ENCODE measurements around the gene KCNE5. TPM values are rescaled to one million over a fixed set of nuclear protein-coding genes. Genes with fewer than 3 reads are reported as not detected.
"Not testable (repeated sequence)": the region's sequence is repeated elsewhere in the genome, so short reads cannot be mapped to it uniquely, and the experiment has no call there.

The KCNE5 gene
- polyA plus RNA-seq, 1 donor from 2014 or later: 0.42 TPM

DNA sequence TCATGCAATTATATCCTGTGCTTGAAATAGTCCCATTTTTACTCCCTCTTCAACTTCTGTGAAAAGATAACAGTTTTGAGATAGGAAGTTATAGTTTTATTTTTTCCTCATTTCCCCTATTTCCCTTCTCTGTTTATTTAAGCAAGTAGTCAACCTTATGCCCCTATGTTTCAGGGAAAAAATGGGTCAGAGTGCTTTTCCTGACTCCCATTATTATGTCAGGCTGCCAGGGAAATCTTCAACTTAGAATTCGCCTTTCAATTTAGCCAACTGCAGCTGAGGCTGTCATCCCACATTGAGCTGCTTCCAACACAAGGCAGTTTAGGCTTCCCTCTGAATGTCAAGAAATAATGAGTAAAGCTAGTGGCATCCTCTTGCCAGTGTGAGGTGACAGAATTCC, 46.1 kb downstream of the KCNE5 start:
- no peaks in the 10 kb centered on the region for H3K27me3 ChIP-seq (ENCODE audit: insufficient read depth, low read depth, low read length)
- H3K9me2 ChIP-seq (ENCODE audit: insufficient read depth, low read length): no peaks in the 10 kb centered on the region
- TF ChIP-seq POLR2AphosphoS5 (IDR thresholded peaks at IDR 0.05) (no peak), TAF1 (IDR thresholded peaks at IDR 0.05; ENCODE audit: low read depth) (no peak), EZH2 (IDR thresholded peaks at IDR 0.05; ENCODE audit: borderline replicate concordance, insufficient read depth, low read length, poor library complexity, severe bottlenecking) (no peak), MXI1 (conservative IDR thresholded peaks at IDR 0.05; ENCODE audit: poor library complexity, severe bottlenecking) (no peak), RAD21 (conservative IDR thresholded peaks at IDR 0.05) (no peak), SMC3 (conservative IDR thresholded peaks at IDR 0.05; ENCODE audit: poor library complexity) (no peak), EP300 (conservative IDR thresholded peaks at IDR 0.05; ENCODE audit: poor library complexity, severe bottlenecking) (no peak)
- TF ChIP-seq, protein P1, sequence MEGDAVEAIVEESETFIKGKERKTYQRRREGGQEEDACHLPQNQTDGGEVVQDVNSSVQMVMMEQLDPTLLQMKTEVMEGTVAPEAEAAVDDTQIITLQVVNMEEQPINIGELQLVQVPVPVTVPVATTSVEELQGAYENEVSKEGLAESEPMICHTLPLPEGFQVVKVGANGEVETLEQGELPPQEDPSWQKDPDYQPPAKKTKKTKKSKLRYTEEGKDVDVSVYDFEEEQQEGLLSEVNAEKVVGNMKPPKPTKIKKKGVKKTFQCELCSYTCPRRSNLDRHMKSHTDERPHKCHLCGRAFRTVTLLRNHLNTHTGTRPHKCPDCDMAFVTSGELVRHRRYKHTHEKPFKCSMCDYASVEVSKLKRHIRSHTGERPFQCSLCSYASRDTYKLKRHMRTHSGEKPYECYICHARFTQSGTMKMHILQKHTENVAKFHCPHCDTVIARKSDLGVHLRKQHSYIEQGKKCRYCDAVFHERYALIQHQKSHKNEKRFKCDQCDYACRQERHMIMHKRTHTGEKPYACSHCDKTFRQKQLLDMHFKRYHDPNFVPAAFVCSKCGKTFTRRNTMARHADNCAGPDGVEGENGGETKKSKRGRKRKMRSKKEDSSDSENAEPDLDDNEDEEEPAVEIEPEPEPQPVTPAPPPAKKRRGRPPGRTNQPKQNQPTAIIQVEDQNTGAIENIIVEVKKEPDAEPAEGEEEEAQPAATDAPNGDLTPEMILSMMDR (IDR thresholded peaks at IDR 0.05; ENCODE audit: poor library complexity, severe bottlenecking): no peak
- H3K9ac ChIP-seq (ENCODE audit: low read length): no peak overlapping the region
- no peaks in the 10 kb centered on the region for H3K79me2 ChIP-seq (replicated peaks; ENCODE audit: insufficient read depth, low read length)
- H4K20me1 ChIP-seq (ENCODE audit: insufficient read depth): no peaks in the 10 kb centered on the region
- no peaks in the 10 kb centered on the region for H3F3A ChIP-seq (ENCODE audit: insufficient read depth, low read length, poor library complexity, severe bottlenecking)
- H3K9me3 ChIP-seq (ENCODE audit: low read length): no peaks in the 10 kb centered on the region
- no peak overlapping the region for H3K4me2 ChIP-seq (ENCODE audit: low read length)
- no peak overlapping the region for H2AFZ ChIP-seq (ENCODE audit: low read depth, low read length)
- H3K27ac ChIP-seq (ENCODE audit: low read length): no peak overlapping the region
- H3K36me3 ChIP-seq (ENCODE audit: insufficient read depth, low read length): no peaks in the 10 kb centered on the region
- H3K4me3 ChIP-seq (ENCODE audit: low read length): no peak overlapping the region

DNA sequence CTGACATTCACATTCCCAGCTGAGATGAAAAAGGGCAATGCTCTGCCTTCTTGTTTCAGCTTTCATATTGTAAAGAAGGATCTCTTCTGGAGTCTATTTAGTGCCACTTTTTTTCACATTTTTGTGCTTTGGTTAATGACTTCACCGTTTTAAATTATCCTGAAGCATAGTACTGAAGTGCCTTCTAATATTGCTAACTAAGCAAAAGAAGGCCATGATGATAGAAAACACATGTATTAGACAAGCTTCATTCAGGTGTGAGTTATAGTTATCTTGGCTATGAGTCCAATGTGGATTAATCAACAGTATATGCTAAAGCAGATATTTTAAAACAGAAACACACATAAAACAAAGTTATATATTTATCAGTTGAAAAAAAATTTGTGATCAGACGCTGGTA, 47.9 kb downstream of the KCNE5 start:
- no peak overlapping the region for H3K9ac ChIP-seq (ENCODE audit: low read length)

DNA sequence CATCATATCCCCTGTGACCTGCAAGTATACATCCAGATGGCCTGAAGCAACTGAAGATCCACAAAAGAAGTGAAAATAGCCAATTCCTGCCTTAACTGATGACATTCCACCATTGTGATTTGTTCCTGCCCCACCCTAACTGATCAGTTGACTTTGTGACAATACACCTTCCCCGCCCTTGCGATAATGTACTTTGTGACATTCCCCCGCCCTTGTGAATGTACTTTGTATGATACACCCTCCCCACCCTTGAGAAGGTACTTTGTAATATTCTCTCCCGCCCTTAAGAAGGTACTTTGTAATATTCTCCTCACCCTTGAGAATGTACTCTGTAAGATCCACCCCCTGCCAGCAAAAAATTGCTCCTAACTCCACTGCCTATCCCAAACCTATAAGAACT, 48.9 kb downstream of the KCNE5 start:
- not testable (repeated sequence) for H3K27me3 ChIP-seq (ENCODE audit: insufficient read depth, low read depth, low read length); H4K20me1 ChIP-seq (ENCODE audit: insufficient read depth); H3K9me2 ChIP-seq (ENCODE audit: insufficient read depth, low read length); H3K27ac ChIP-seq (ENCODE audit: low read length); H3K4me2 ChIP-seq (ENCODE audit: low read length); H3F3A ChIP-seq (ENCODE audit: insufficient read depth, low read length, poor library complexity, severe bottlenecking); H2AFZ ChIP-seq (ENCODE audit: low read depth, low read length); H3K79me2 ChIP-seq (replicated peaks; ENCODE audit: insufficient read depth, low read length); H3K9ac ChIP-seq (ENCODE audit: low read length); H3K4me3 ChIP-seq (ENCODE audit: low read length); H3K9me3 ChIP-seq (ENCODE audit: low read length); H3K36me3 ChIP-seq (ENCODE audit: insufficient read depth, low read length)

More for the DNA sequence above, 47.9 kb downstream of the KCNE5 start:
- Histone ChIP-seq H3K4me2 (ENCODE audit: low read length) (no peak overlapping the region), H3K27ac (ENCODE audit: low read length) (no peak overlapping the region), H2AFZ (ENCODE audit: low read depth, low read length) (no peak overlapping the region), H3K27me3 (ENCODE audit: insufficient read depth, low read depth, low read length) (no peaks in the 10 kb centered on the region), H3K79me2 (replicated peaks; ENCODE audit: insufficient read depth, low read length) (no peaks in the 10 kb centered on the region), H4K20me1 (ENCODE audit: insufficient read depth) (no peaks in the 10 kb centered on the region), H3K9me3 (ENCODE audit: low read length) (no peaks in the 10 kb centered on the region), H3K36me3 (ENCODE audit: insufficient read depth, low read length) (no peaks in the 10 kb centered on the region), H3F3A (ENCODE audit: insufficient read depth, low read length, poor library complexity, severe bottlenecking) (no peaks in the 10 kb centered on the region), H3K4me3 (ENCODE audit: low read length) (no peak overlapping the region), H3K9me2 (ENCODE audit: insufficient read depth, low read length) (no peaks in the 10 kb centered on the region)
- TF ChIP-seq SMC3 (conservative IDR thresholded peaks at IDR 0.05; ENCODE audit: poor library complexity) (no peak), EP300 (conservative IDR thresholded peaks at IDR 0.05; ENCODE audit: poor library complexity, severe bottlenecking) (no peak)
- TF ChIP-seq, protein P1 (IDR thresholded peaks at IDR 0.05; ENCODE audit: poor library complexity, severe bottlenecking): no peak

Small RNA genes within 50 kb of the gene (small RNA-seq; reads per million reads assigned to genes)
- 0 reads per million in 3 experiments for gene AL118496.2

Other genes with a start within 250 kb of the KCNE5 start
- gene GUCY2F, start 143.1 kb downstream of the KCNE5 start, polyA plus RNA-seq: not detected in 2 replicates
- 1.0 and 2.0 TPM in 2 replicates for gene NXT2, start 88.3 kb downstream of the KCNE5 start, polyA plus RNA-seq
- gene ACSL4, start 108.1 kb upstream of the KCNE5 start, polyA plus RNA-seq: 93.7 and 101 TPM in 2 replicates

All from neural cell (in vitro differentiated cells).